MM.1S (cell line): Measurements from ENCODE around the gene SMIM1.
"Not testable (repeated sequence)": the region's sequence is repeated elsewhere in the genome, so short reads cannot be mapped to it uniquely, and the experiment has no call there.

ENCODE experiments used
- CTCF ChIP-seq: fragments of 300-600 bp; sonication (generic); IDR thresholded peaks from 2 replicates; pipeline ENCODE4 v1.5.1; 2016; ENCODE audit warnings: antibody characterized with exemption, low read length, mixed read lengths
- EZH2 ChIP-seq: fragments of 300-600 bp; sonication (generic); optimal IDR thresholded peaks from 2 replicates; pipeline ENCODE3; 2017; ENCODE audit warnings: low read depth, mild to moderate bottlenecking, antibody characterized with exemption, low read length, mixed read lengths

- not testable (repeated sequence) for TF ChIP-seq CTCF, EZH2
Observed at GRCh38 chr1:3800795-3801194, 28.2 kb downstream of the SMIM1 start.
